ENCODE data around the gene ALAD. TPM values are rescaled to one million over a fixed set of nuclear protein-coding genes. Genes with fewer than 3 reads are reported as not detected.
A peak's percentile ranks its signal among the peaks of the same experiment; 100 is the strongest.

ALAD gene
- total and polyA plus RNA-seq, 2 of the 13 experiments (the other 11 are each of a cell fraction or from before 2014, with no cell fraction given): 21.8 to 30.1 TPM

GRCh38 chr9:113410207-113410864 lies 9.3 kb upstream of the ALAD start, which contains the start of the genes C9orf43 and POLE3 (continued):
- TF ChIP-seq TFE3 (CRISPR knock-in tag; IDR thresholded peaks at IDR 0.05): no peak
- TF ChIP-seq, protein P1, sequence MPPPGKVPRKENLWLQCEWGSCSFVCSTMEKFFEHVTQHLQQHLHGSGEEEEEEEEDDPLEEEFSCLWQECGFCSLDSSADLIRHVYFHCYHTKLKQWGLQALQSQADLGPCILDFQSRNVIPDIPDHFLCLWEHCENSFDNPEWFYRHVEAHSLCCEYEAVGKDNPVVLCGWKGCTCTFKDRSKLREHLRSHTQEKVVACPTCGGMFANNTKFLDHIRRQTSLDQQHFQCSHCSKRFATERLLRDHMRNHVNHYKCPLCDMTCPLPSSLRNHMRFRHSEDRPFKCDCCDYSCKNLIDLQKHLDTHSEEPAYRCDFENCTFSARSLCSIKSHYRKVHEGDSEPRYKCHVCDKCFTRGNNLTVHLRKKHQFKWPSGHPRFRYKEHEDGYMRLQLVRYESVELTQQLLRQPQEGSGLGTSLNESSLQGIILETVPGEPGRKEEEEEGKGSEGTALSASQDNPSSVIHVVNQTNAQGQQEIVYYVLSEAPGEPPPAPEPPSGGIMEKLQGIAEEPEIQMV (CRISPR knock-in tag; IDR thresholded peaks at IDR 0.05; ENCODE audit: low read depth): peak; percentile 67; the same call in 1 of the 2 replicates
- TF ChIP-seq KLF13 (CRISPR knock-in tag; IDR thresholded peaks at IDR 0.05): no peak
- no peak for TF ChIP-seq GATA4 (IDR thresholded peaks at IDR 0.05; ENCODE audit: borderline replicate concordance, low read depth)
- TF ChIP-seq, protein P2, sequence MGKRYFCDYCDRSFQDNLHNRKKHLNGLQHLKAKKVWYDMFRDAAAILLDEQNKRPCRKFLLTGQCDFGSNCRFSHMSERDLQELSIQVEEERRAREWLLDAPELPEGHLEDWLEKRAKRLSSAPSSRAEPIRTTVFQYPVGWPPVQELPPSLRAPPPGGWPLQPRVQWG (CRISPR knock-in tag; IDR thresholded peaks at IDR 0.05; ENCODE audit: borderline replicate concordance, low read depth): no peak
- TF ChIP-seq SAP130 (CRISPR knock-in tag; IDR thresholded peaks at IDR 0.05; ENCODE audit: low read depth): peak; percentile 97
- TF ChIP-seq, protein P3, sequence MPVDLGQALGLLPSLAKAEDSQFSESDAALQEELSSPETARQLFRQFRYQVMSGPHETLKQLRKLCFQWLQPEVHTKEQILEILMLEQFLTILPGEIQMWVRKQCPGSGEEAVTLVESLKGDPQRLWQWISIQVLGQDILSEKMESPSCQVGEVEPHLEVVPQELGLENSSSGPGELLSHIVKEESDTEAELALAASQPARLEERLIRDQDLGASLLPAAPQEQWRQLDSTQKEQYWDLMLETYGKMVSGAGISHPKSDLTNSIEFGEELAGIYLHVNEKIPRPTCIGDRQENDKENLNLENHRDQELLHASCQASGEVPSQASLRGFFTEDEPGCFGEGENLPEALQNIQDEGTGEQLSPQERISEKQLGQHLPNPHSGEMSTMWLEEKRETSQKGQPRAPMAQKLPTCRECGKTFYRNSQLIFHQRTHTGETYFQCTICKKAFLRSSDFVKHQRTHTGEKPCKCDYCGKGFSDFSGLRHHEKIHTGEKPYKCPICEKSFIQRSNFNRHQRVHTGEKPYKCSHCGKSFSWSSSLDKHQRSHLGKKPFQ (CRISPR knock-in tag; IDR thresholded peaks at IDR 0.05; ENCODE audit: insufficient replicate concordance): peak; percentile 59
- TF ChIP-seq ZNF331 (CRISPR knock-in tag; IDR thresholded peaks at IDR 0.05): peak; percentile 62
- TF ChIP-seq YEATS2 (CRISPR knock-in tag; IDR thresholded peaks at IDR 0.05; ENCODE audit: borderline replicate concordance): peak; percentile 99
- no peak for TF ChIP-seq PREB (CRISPR knock-in tag; IDR thresholded peaks at IDR 0.05)
- peak; percentile 86; the same call in 1 of the 2 replicates for TF ChIP-seq GZF1 (CRISPR knock-in tag; IDR thresholded peaks at IDR 0.05)
- peak; percentile 63; the same call in 1 of the 2 replicates for TF ChIP-seq HCFC1 (IDR thresholded peaks at IDR 0.05; ENCODE audit: low read depth, low read length)
- TF ChIP-seq ZBTB20 (CRISPR knock-in tag; IDR thresholded peaks at IDR 0.05; ENCODE audit: borderline replicate concordance, low read depth): peak; percentile 74
- no peak for TF ChIP-seq ZKSCAN1 (IDR thresholded peaks at IDR 0.05; ENCODE audit: low read length)
- TF ChIP-seq NFAT5 (CRISPR knock-in tag; IDR thresholded peaks at IDR 0.05): no peak; the same call in 1 of the 2 replicates
- no peak for TF ChIP-seq PHB2 (IDR thresholded peaks at IDR 0.05; ENCODE audit: partially characterized antibody)
- peak; percentile 45 for TF ChIP-seq GABPA (IDR thresholded peaks at IDR 0.05; ENCODE audit: low read depth, low read length)
- peak; percentile 79 for TF ChIP-seq GABPA (CRISPR knock-in tag; IDR thresholded peaks at IDR 0.05; ENCODE audit: low read depth)
- TF ChIP-seq ZNF589 (CRISPR knock-in tag; conservative IDR thresholded peaks at IDR 0.05): peak; percentile 87

Data from HepG2 (cell line).